HCT116 (cell line): ENCODE results near the gene DNAH7. TPM values are rescaled to one million over a fixed set of nuclear protein-coding genes. Genes with fewer than 3 reads are reported as not detected.

Source experiments
- ATAC-seq: fragments of 200-7000 bp; cut with Tn5 transposase; 2 replicates; pipeline ENCODE4 v1.9.1; 2020; ENCODE audit warnings: mild to moderate bottlenecking, moderate library complexity
- BruUV-seq: library from RNA; stranded (reverse); fragments of 400-500 nt; replicated peaks from 2 replicates; lab custom pipeline; 2021; lab: Mats Ljungman, UMichigan
- CTCF ChIA-PET: fragments of 300-600 bp; sonication (Branson Sonifier 250); formaldehyde crosslinking; loops from one replicate; lab custom pipeline; 2021; ENCODE audit warnings: antibody characterized with exemption; lab: Charles Lee
- POLR2A ChIA-PET: fragments of 300-600, 350-600 bp; sonication (Branson Sonifier 250); formaldehyde crosslinking; loops from one replicate; lab custom pipeline; 2021; ENCODE audit warnings: antibody characterized with exemption; lab: Charles Lee
- RAD21 ChIA-PET, 2 experiments: fragments of 300-600 bp; sonication (Branson Sonifier 250); formaldehyde crosslinking; loops; one replicate each; lab custom pipeline; 2023; ENCODE audit warnings: low total read pairs in 2 of 2; ENCODE audit not compliant: uncharacterized antibody in 2 of 2, unreplicated experiment in 2 of 2, low non-redundant PET in 1 of 2; lab: Charles Lee
- DNase-seq: peaks from one replicate; pipeline ENCODE4 v3.0.0-alpha.2; 2010; ENCODE audit warnings: low read depth, low spot score
- H2AFZ ChIP-seq: fragments of 200-600 bp; shearing (Covaris generic), sonication (generic); 2 replicates; pipeline ENCODE4 v1.6.1; 2017; ENCODE audit warnings: low read depth, mixed run types, mixed read lengths, antibody characterized with exemption, low read length; ENCODE audit not compliant: poor library complexity, severe bottlenecking
- H3K27ac ChIP-seq: 2 replicates; pipeline ENCODE4 v1.5.1; 2012; ENCODE audit warnings: low read depth, low read length
- H3K27me3 ChIP-seq: fragments of 200-600 bp; sonication (generic); 2 replicates; pipeline ENCODE4 v1.6.1; 2016; ENCODE audit warnings: mixed run types, low read length, mixed read lengths; ENCODE audit not compliant: insufficient read depth
- H3K36me3 ChIP-seq, 2 experiments: fragments of 200-500 bp in 1 of 2; fragments of 200-600 bp in 1 of 2; sonication (Bioruptor generic) in 1 of 2; sonication (generic) in 1 of 2; 2 replicates each; pipeline versions ENCODE4 v1.5.1 to v1.6.1; 2014 to 2016; ENCODE audit warnings: low read length in 2 of 2, inconsistent platforms in 1 of 2, mixed read lengths in 1 of 2, mixed run types in 1 of 2; ENCODE audit not compliant: insufficient read depth in 2 of 2, control insufficient read depth in 1 of 2
- H3K4me1 ChIP-seq, 2 experiments: fragments of 200-600 bp in 1 of 2; sonication (generic) in 1 of 2; 2 replicates each; pipeline versions ENCODE4 v1.5.1 to v1.6.1; 2012 to 2017; ENCODE audit warnings: low read length in 2 of 2, inconsistent platforms in 1 of 2, mild to moderate bottlenecking in 1 of 2, mixed read lengths in 1 of 2, mixed run types in 1 of 2, moderate library complexity in 1 of 2; ENCODE audit not compliant: insufficient read depth in 2 of 2, control insufficient read depth in 1 of 2
- H3K4me2 ChIP-seq: fragments of 200-600 bp; sonication (generic); 2 replicates; pipeline ENCODE4 v1.6.1; 2017; ENCODE audit warnings: mixed run types, low read length, mixed read lengths
- H3K4me3 ChIP-seq, 2 experiments: fragments of 200-600 bp in 1 of 2; sonication (generic) in 1 of 2; replicated peaks in 1 of 2; 2 replicates each; pipeline ENCODE4 v1.5.1; 2011 to 2016; ENCODE audit warnings: low read length in 2 of 2, control low read depth in 1 of 2, low read depth in 1 of 2, mild to moderate bottlenecking in 1 of 2, mixed read lengths in 1 of 2, mixed run types in 1 of 2
- H3K79me2 ChIP-seq: fragments of 200-600 bp; sonication (generic); 2 replicates; pipeline ENCODE4 v1.6.1; 2017; ENCODE audit warnings: mild to moderate bottlenecking, mixed run types, low read length, moderate library complexity, mixed read lengths; ENCODE audit not compliant: insufficient read depth
- H3K9ac ChIP-seq: fragments of 200-600 bp; sonication (generic); 2 replicates; pipeline ENCODE4 v1.6.1; 2016; ENCODE audit warnings: low read length, mixed read lengths
- H3K9me2 ChIP-seq: fragments of 200-600 bp; sonication (generic), shearing (Covaris generic); 2 replicates; pipeline ENCODE4 v1.6.1; 2017; ENCODE audit warnings: mixed run types, mild to moderate bottlenecking, moderate library complexity; ENCODE audit not compliant: insufficient read depth
- H3K9me3 ChIP-seq, 2 experiments: fragments of 200-500 bp in 1 of 2; fragments of 200-600 bp in 1 of 2; sonication (Bioruptor generic) in 1 of 2; sonication (generic) in 1 of 2; 2 replicates each; pipeline ENCODE4 v1.6.1; 2014 to 2017; ENCODE audit warnings: low read length in 2 of 2, mixed read lengths in 2 of 2, inconsistent platforms in 1 of 2, low read depth in 1 of 2, mild to moderate bottlenecking in 1 of 2, mixed run types in 1 of 2, moderate library complexity in 1 of 2; ENCODE audit not compliant: control insufficient read depth in 1 of 2, insufficient read depth in 1 of 2
- H4K20me1 ChIP-seq: fragments of 200-600 bp; sonication (generic), shearing (Covaris generic); 2 replicates; pipeline ENCODE4 v1.6.1; 2017; ENCODE audit warnings: mixed run types, mild to moderate bottlenecking, moderate library complexity; ENCODE audit not compliant: insufficient read depth
- CBX3 ChIP-seq: IDR thresholded peaks from 2 replicates; pipeline ENCODE4 v1.6.1; 2012; ENCODE audit warnings: low read depth
- CEBPB ChIP-seq: IDR thresholded peaks from 2 replicates; pipeline ENCODE4 v1.6.1; 2012; ENCODE audit warnings: low read depth
- CTCF ChIP-seq, 3 experiments: fragments of 200-600 bp in 1 of 3; sonication (generic) in 1 of 3; IDR thresholded peaks in 2 of 3; conservative IDR thresholded peaks in 1 of 3; 2 replicates each; pipeline ENCODE4 v1.5.1; 2012 to 2017; ENCODE audit warnings: low read depth in 2 of 3, low read length in 2 of 3, antibody characterized with exemption in 1 of 3, borderline replicate concordance in 1 of 3, control low read depth in 1 of 3, mild to moderate bottlenecking in 1 of 3, mixed read lengths in 1 of 3, mixed run types in 1 of 3, moderate library complexity in 1 of 3; ENCODE audit not compliant: insufficient read depth in 1 of 3
- ELF1 ChIP-seq: IDR thresholded peaks from 2 replicates; pipeline ENCODE4 v1.6.1; 2012; ENCODE audit warnings: low read depth, borderline replicate concordance
- EZH2phosphoT487 ChIP-seq: fragments of 200-600 bp; IDR thresholded peaks from 2 replicates; pipeline ENCODE4 v1.6.1; 2018; ENCODE audit warnings: antibody characterized with exemption, borderline replicate concordance
- JUND ChIP-seq: IDR thresholded peaks from 2 replicates; pipeline ENCODE4 v1.6.1; 2012
- MAX ChIP-seq: IDR thresholded peaks from 2 replicates; pipeline ENCODE4 v1.6.1; 2012
- POLR2A ChIP-seq: IDR thresholded peaks from 2 replicates; pipeline ENCODE4 v1.7.0; 2011; ENCODE audit warnings: borderline replicate concordance; ENCODE audit not compliant: insufficient read depth, insufficient read length; ENCODE audit errors: extremely low read depth
- SIN3A ChIP-seq: IDR thresholded peaks from 2 replicates; pipeline ENCODE4 v1.6.1; 2012; ENCODE audit warnings: low read depth
- SRF ChIP-seq: IDR thresholded peaks from 2 replicates; pipeline ENCODE4 v1.6.1; 2012; ENCODE audit warnings: low read depth
- TCF7L2 ChIP-seq: IDR thresholded peaks from 2 replicates; pipeline ENCODE4 v1.7.0; 2011; ENCODE audit warnings: borderline replicate concordance, inconsistent platforms; ENCODE audit not compliant: insufficient read depth, insufficient read length; ENCODE audit errors: extremely low read depth
- intact Hi-C: fragments of 100-400 bp; cut with micrococcal nuclease; formaldehyde crosslinking; loops from 2 replicates; pipeline ENCODE4 v1.10.0; 2022
- total RNA-seq: library from RNA; stranded (reverse); gene quantifications from one replicate; pipeline ENCODE4 v1.2.1, GENCODE V29; 2021; ENCODE audit not compliant: unreplicated experiment
- TF ChIP-seq, protein P1 (sequence below): IDR thresholded peaks from 2 replicates; pipeline ENCODE4 v1.6.1; 2012; ENCODE audit warnings: low read depth

Gene DNAH7
- total RNA-seq, 1 experiment from 2014 or later = not detected

- ChIA-PET RAD21 (no interaction called here), POLR2A (no interaction called here)
- Histone ChIP-seq H3K4me3 (no peak overlapping the region), H3K9me3 (peaks cover 3 to 9% of the 10 kb centered on the region in 2 experiments; a peak in 2 of 4 replicates), H3K9me2 (no peaks in the 10 kb centered on the region)
- no peak for TF ChIP-seq CBX3
- no peak for TF ChIP-seq MAX
- TF ChIP-seq SIN3A = no peak
- TF ChIP-seq CTCF (IDR thresholded peaks at IDR 0.05 in 2 of 3, conservative IDR thresholded peaks at IDR 0.05 in 1 of 3; ENCODE audit: borderline replicate concordance in 1 of 3, insufficient read depth in 1 of 3, low read depth in 2 of 3, low read length in 2 of 3) = no peak
- no peak for TF ChIP-seq CEBPB
- TF ChIP-seq EZH2phosphoT487 = no peak
- TF ChIP-seq ELF1 = no peak
- TF ChIP-seq, protein P1, sequence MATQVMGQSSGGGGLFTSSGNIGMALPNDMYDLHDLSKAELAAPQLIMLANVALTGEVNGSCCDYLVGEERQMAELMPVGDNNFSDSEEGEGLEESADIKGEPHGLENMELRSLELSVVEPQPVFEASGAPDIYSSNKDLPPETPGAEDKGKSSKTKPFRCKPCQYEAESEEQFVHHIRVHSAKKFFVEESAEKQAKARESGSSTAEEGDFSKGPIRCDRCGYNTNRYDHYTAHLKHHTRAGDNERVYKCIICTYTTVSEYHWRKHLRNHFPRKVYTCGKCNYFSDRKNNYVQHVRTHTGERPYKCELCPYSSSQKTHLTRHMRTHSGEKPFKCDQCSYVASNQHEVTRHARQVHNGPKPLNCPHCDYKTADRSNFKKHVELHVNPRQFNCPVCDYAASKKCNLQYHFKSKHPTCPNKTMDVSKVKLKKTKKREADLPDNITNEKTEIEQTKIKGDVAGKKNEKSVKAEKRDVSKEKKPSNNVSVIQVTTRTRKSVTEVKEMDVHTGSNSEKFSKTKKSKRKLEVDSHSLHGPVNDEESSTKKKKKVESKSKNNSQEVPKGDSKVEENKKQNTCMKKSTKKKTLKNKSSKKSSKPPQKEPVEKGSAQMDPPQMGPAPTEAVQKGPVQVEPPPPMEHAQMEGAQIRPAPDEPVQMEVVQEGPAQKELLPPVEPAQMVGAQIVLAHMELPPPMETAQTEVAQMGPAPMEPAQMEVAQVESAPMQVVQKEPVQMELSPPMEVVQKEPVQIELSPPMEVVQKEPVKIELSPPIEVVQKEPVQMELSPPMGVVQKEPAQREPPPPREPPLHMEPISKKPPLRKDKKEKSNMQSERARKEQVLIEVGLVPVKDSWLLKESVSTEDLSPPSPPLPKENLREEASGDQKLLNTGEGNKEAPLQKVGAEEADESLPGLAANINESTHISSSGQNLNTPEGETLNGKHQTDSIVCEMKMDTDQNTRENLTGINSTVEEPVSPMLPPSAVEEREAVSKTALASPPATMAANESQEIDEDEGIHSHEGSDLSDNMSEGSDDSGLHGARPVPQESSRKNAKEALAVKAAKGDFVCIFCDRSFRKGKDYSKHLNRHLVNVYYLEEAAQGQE = no peak
- no peak for TF ChIP-seq POLR2A
- no peak for TF ChIP-seq TCF7L2
- TF ChIP-seq JUND = no peak
- TF ChIP-seq SRF = no peak
- TF ChIP-seq, all 23 proteins: peak for 0
- H3K27me3 ChIP-seq = no peaks in the 10 kb centered on the region
- H3K4me2 ChIP-seq = no peak overlapping the region
- intact Hi-C loops = no loop called here
- H3K36me3 ChIP-seq = no peaks in the 10 kb centered on the region
- CTCF ChIA-PET = no interaction called here
- no peaks in the 10 kb centered on the region for H4K20me1 ChIP-seq
- BruUV-seq = no TSS peak
- H3K9ac ChIP-seq = no peak overlapping the region
- H3K4me1 ChIP-seq = no peaks in the 10 kb centered on the region
- no peak overlapping the region for H2AFZ ChIP-seq
- no peak for ATAC-seq
- no peaks in the 10 kb centered on the region for H3K79me2 ChIP-seq
- H3K27ac ChIP-seq = no peak overlapping the region
- no peak for DNase-seq
These were observed 26.9 kb downstream of the DNAH7 start for GRCh38 chr2:196041786-196042185.
